SK-N-SH (cell line): ENCODE results near the gene DDX41. TPM values are rescaled to one million over a fixed set of nuclear protein-coding genes. Genes with fewer than 3 reads are reported as not detected.

ENCODE experiments used
- CTCF ChIA-PET: fragments of 300-600, 350-600 bp; formaldehyde crosslinking; extraction: SDS; loops from one replicate; lab custom pipeline; 2021; lab: Yijun Ruan, JAX
- POLR2A ChIA-PET: fragments of 350-600 bp; sonication (Branson Sonifier 250); formaldehyde crosslinking; extraction: SDS; loops from one replicate; lab custom pipeline; 2020; ENCODE audit warnings: antibody characterized with exemption, inconsistent platforms; lab: Yijun Ruan, JAX
- DNase-seq: peaks from one replicate; pipeline ENCODE4 v3.0.0; 2012
- H2AFZ ChIP-seq: fragments of 200-600 bp; sonication (generic); 2 replicates; pipeline ENCODE4 v1.8.1; 2016; ENCODE audit warnings: antibody characterized with exemption, mild to moderate bottlenecking, low read depth
- H3F3A ChIP-seq: fragments of 200-600 bp; sonication (generic); replicated peaks from 2 replicates; pipeline ENCODE3; 2016; ENCODE audit warnings: antibody characterized with exemption, mild to moderate bottlenecking; ENCODE audit not compliant: insufficient read depth
- H3K27ac ChIP-seq, 2 experiments: fragments of 200-500 bp in 1 of 2; fragments of 200-600 bp in 1 of 2; sonication (Bioruptor generic) in 1 of 2; sonication (generic), shearing (Covaris generic) in 1 of 2; 2 replicates each; pipeline versions ENCODE4 v1.5.1 to v1.6.1; 2014 to 2016; ENCODE audit warnings: low read depth in 2 of 2, inconsistent platforms in 1 of 2, low read length in 1 of 2, mild to moderate bottlenecking in 1 of 2, mixed read lengths in 1 of 2
- H3K27me3 ChIP-seq: fragments of 200-600 bp; sonication (generic), shearing (Covaris generic); 2 replicates; pipeline ENCODE4 v1.6.1; 2016; ENCODE audit warnings: mixed run types; ENCODE audit not compliant: insufficient read depth
- H3K36me3 ChIP-seq, 2 experiments: fragments of 200-500 bp in 1 of 2; fragments of 200-600 bp in 1 of 2; sonication (Bioruptor generic) in 1 of 2; sonication (generic) in 1 of 2; replicated peaks in 1 of 2; 2 replicates each; pipeline versions ENCODE3 to v1.5.1; 2014 to 2016; ENCODE audit warnings: low read length in 1 of 2, mild to moderate bottlenecking in 1 of 2; ENCODE audit not compliant: insufficient read depth in 2 of 2, control insufficient read depth in 1 of 2
- H3K4me1 ChIP-seq, 2 experiments: fragments of 200-500 bp in 1 of 2; fragments of 200-600 bp in 1 of 2; sonication (Bioruptor generic) in 1 of 2; sonication (generic), shearing (Covaris generic) in 1 of 2; 2 replicates each; pipeline versions ENCODE4 v1.5.1 to v1.6.1; 2014 to 2016; ENCODE audit warnings: low read depth in 1 of 2, low read length in 1 of 2, mixed run types in 1 of 2; ENCODE audit not compliant: insufficient read depth in 2 of 2, control insufficient read depth in 1 of 2
- H3K4me2 ChIP-seq: fragments of 200-600 bp; sonication (generic), shearing (Covaris generic); 2 replicates; pipeline ENCODE4 v1.6.1; 2017; ENCODE audit warnings: mixed run types
- H3K4me3 ChIP-seq, 2 experiments: fragments of 200-500 bp in 1 of 2; fragments of 200-600 bp in 1 of 2; sonication (Bioruptor generic) in 1 of 2; sonication (generic), shearing (Covaris generic) in 1 of 2; 2 replicates each; pipeline versions ENCODE4 v1.5.1 to v1.8.1; 2014 to 2016; ENCODE audit warnings: low read depth in 2 of 2, inconsistent platforms in 1 of 2, low read length in 1 of 2, mild to moderate bottlenecking in 1 of 2, mixed read lengths in 1 of 2, moderate library complexity in 1 of 2
- H3K79me2 ChIP-seq: fragments of 200-600 bp; sonication (generic); 2 replicates; pipeline ENCODE4 v1.8.1; 2017; ENCODE audit warnings: mild to moderate bottlenecking; ENCODE audit not compliant: insufficient read depth
- H3K9ac ChIP-seq: fragments of 200-600 bp; sonication (generic); 2 replicates; pipeline ENCODE4 v1.6.1; 2017; ENCODE audit warnings: mixed run types
- H3K9me2 ChIP-seq: fragments of 200-600 bp; sonication (generic); 2 replicates; pipeline ENCODE4 v1.6.1; 2017; ENCODE audit warnings: mixed run types
- H3K9me3 ChIP-seq: fragments of 200-600 bp; sonication (generic); 2 replicates; pipeline ENCODE4 v1.6.1; 2017; ENCODE audit warnings: mixed run types, mild to moderate bottlenecking, moderate library complexity
- H4K20me1 ChIP-seq: fragments of 200-600 bp; sonication (generic); 2 replicates; pipeline ENCODE4 v1.6.1; 2017; ENCODE audit warnings: mild to moderate bottlenecking, mixed run types; ENCODE audit not compliant: insufficient read depth
- CHD2 ChIP-seq: fragments of 150-350 bp; IDR thresholded peaks from 2 replicates; pipeline ENCODE4 v1.6.1; 2018; ENCODE audit warnings: low read length; ENCODE audit not compliant: partially characterized antibody
- CTCF ChIP-seq: fragments of 200-600 bp; sonication (generic); IDR thresholded peaks from 2 replicates; pipeline ENCODE4 v1.6.1; 2017; ENCODE audit warnings: antibody characterized with exemption, mild to moderate bottlenecking, moderate library complexity
- EP300 ChIP-seq, 2 experiments: IDR thresholded peaks; 2 replicates each; pipeline versions ENCODE4 v1.4.0 to v1.6.1; 2012; ENCODE audit warnings: borderline replicate concordance in 1 of 2, low read depth in 1 of 2, low read length in 1 of 2
- FOSL2 ChIP-seq: IDR thresholded peaks from 2 replicates; pipeline ENCODE4 v1.4.0; 2012; ENCODE audit warnings: low read depth, mild to moderate bottlenecking, moderate library complexity, borderline replicate concordance
- FOXM1 ChIP-seq: IDR thresholded peaks from 2 replicates; pipeline ENCODE4 v1.4.0; 2012; ENCODE audit warnings: low read depth, mild to moderate bottlenecking
- GATA2 ChIP-seq: sonication (generic); formaldehyde crosslinking; IDR thresholded peaks from 2 replicates; pipeline ENCODE4 v1.5.0; 2020; ENCODE audit warnings: mild to moderate bottlenecking, missing genetic modification reagents
- IRF3 ChIP-seq: fragments of 150-350 bp; IDR thresholded peaks from 2 replicates; pipeline ENCODE4 v1.6.1; 2016; ENCODE audit warnings: mild to moderate bottlenecking, low read depth, low read length
- JUND ChIP-seq: IDR thresholded peaks from 2 replicates; pipeline ENCODE4 v1.4.0; 2012
- NFIC ChIP-seq: IDR thresholded peaks from 2 replicates; pipeline ENCODE4 v1.4.0; 2012; ENCODE audit warnings: borderline replicate concordance
- NRF1 ChIP-seq: IDR thresholded peaks from 2 replicates; pipeline ENCODE4 v1.6.1; 2012; ENCODE audit warnings: low read depth, mild to moderate bottlenecking, low read length
- PBX3 ChIP-seq: IDR thresholded peaks from 2 replicates; pipeline ENCODE4; 2012
- POLR2AphosphoS5 ChIP-seq: IDR thresholded peaks from 2 replicates; pipeline ENCODE4 v1.6.1; 2012; ENCODE audit warnings: low read depth, low read length
- RCOR1 ChIP-seq: fragments of 150-350 bp; IDR thresholded peaks from 2 replicates; pipeline ENCODE4 v1.6.1; 2017; ENCODE audit warnings: antibody characterized with exemption, low read length
- REST ChIP-seq: IDR thresholded peaks from 2 replicates; pipeline ENCODE4 v1.6.1; 2012; ENCODE audit warnings: mild to moderate bottlenecking, low read depth, low read length, moderate library complexity
- SIN3A ChIP-seq: IDR thresholded peaks from 2 replicates; pipeline ENCODE4 v1.6.1; 2012; ENCODE audit warnings: low read depth, mild to moderate bottlenecking, low read length, moderate library complexity, borderline replicate concordance
- ZBTB33 ChIP-seq: IDR thresholded peaks from 2 replicates; pipeline ENCODE4 v1.4.0; 2012; ENCODE audit warnings: low read depth, borderline replicate concordance
- WGBS: methylation state at CpG from one replicate; pipeline ENCODE4 v1.1.6; 2017; ENCODE audit warnings: low lambda C conversion rate; 5-methylcytosine and 5-hydroxymethylcytosine counted together
- polyA plus RNA-seq, 3 experiments: library from polyadenylated mRNA; depleted of rRNA; stranded (reverse); fragments of >200 nt; gene quantifications; 2 replicates each; pipeline ENCODE4 v1.2.3, GENCODE V29; 2012

DDX41 gene
- polyA plus RNA-seq, 1 of the 3 experiments (the other 2 are of a cell fraction) = 176 TPM

GRCh38 chr5:177468685-177469628 lies 47.8 kb downstream of the DDX41 start:
- Histone ChIP-seq H3K79me2 (peaks cover 67% of the 10 kb centered on the region), H3K36me3 (peaks cover 36 to 49% of the 10 kb centered on the region in 2 experiments), H2AFZ (no peak overlapping the region), H3K9ac (peak overlapping the region; percentile 46; the same call in 1 of the 2 replicates), H3K4me3 (no peak overlapping the region), H3K9me3 (no peaks in the 10 kb centered on the region), H3K27me3 (no peaks in the 10 kb centered on the region), H4K20me1 (peaks cover 61% of the 10 kb centered on the region), H3F3A (peaks cover 15% of the 10 kb centered on the region), H3K4me2 (peak overlapping the region; percentile 100), H3K9me2 (no peaks in the 10 kb centered on the region), H3K4me1 (peaks cover 35 to 38% of the 10 kb centered on the region in 2 experiments; a peak in 3 of 4 replicates), H3K27ac (peak overlapping the region; percentile 31 to 38; a peak in 2 of 4 replicates)
- 76% methylated on average over 12 of the region's 25 CpGs for WGBS
- ChIA-PET POLR2A (interaction anchor here (0.8 to 4.6 kb wide), 3 partner anchors 9 to 27 kb away, joined by 3 to 43 read pairs (median 11); partner anchors contain the start of gene PDLIM7), CTCF (interaction anchor here (1.1 to 20.3 kb wide), 6 partner anchors 13 to 78 kb away, joined by 3 to 215 read pairs (median 22); partner anchors contain the start of gene PDLIM7)
- peak; percentile 55 for DNase-seq
- TF ChIP-seq CTCF (no peak), NFIC (no peak), PBX3 (no peak), JUND (no peak), POLR2AphosphoS5 (no peak), CHD2 (no peak), GATA2 (CRISPR knock-in tag) (no peak), ZBTB33 (no peak), NRF1 (no peak), REST (no peak), FOXM1 (no peak), EP300 (IDR thresholded peaks at IDR 0.05; ENCODE audit: borderline replicate concordance in 1 of 2, low read depth in 1 of 2, low read length in 1 of 2) (no peak), FOSL2 (no peak), RCOR1 (no peak), SIN3A (no peak), IRF3 (no peak)
